GM23338 (cell line): ENCODE measurements around the gene FTCD. TPM values are rescaled to one million over a fixed set of nuclear protein-coding genes. Genes with fewer than 3 reads are reported as not detected.

Experiments
- ATAC-seq: fragments of 200-7000 bp; cut with Tn5 transposase; 3 replicates; pipeline ENCODE4 v1.9.1; 2020
- DNase-seq: peaks from one replicate; pipeline ENCODE4 v3.0.0-alpha.2; 2015; ENCODE audit warnings: low spot score
- H2AFZ ChIP-seq: fragments of 200-600 bp; sonication (generic); 2 replicates; pipeline ENCODE4 v1.8.0; 2016; ENCODE audit warnings: antibody characterized with exemption, mild to moderate bottlenecking, moderate library complexity
- H3F3A ChIP-seq: fragments of 200-600 bp; sonication (generic); replicated peaks from 2 replicates; pipeline ENCODE4 v1.8.0; 2017; ENCODE audit warnings: antibody characterized with exemption, mixed run types, low read depth
- H3K27ac ChIP-seq: fragments of 200-600 bp; sonication (generic); 2 replicates; pipeline ENCODE4 v1.6.1; 2016; ENCODE audit warnings: low read depth
- H3K27me3 ChIP-seq: fragments of 200-600 bp; sonication (generic); 2 replicates; pipeline ENCODE4 v1.8.0; 2016; ENCODE audit warnings: mild to moderate bottlenecking, mixed run types, moderate library complexity; ENCODE audit not compliant: insufficient read depth
- H3K36me3 ChIP-seq: fragments of 200-600 bp; sonication (generic); 2 replicates; pipeline ENCODE4 v1.8.0; 2016; ENCODE audit warnings: mild to moderate bottlenecking; ENCODE audit not compliant: insufficient read depth
- H3K4me1 ChIP-seq: fragments of 200-600 bp; sonication (generic); 2 replicates; pipeline ENCODE4 v1.8.0; 2016; ENCODE audit warnings: mild to moderate bottlenecking, moderate library complexity; ENCODE audit not compliant: insufficient read depth
- H3K4me2 ChIP-seq: fragments of 200-600 bp; sonication (generic); 2 replicates; pipeline ENCODE4 v1.7.1; 2017; ENCODE audit warnings: mixed run types
- H3K4me3 ChIP-seq: fragments of 200-600 bp; sonication (generic); 2 replicates; pipeline ENCODE4 v1.6.1; 2016; ENCODE audit warnings: mixed run types
- H3K79me2 ChIP-seq: fragments of 200-600 bp; sonication (generic); replicated peaks from 2 replicates; pipeline ENCODE4 v1.8.0; 2017; ENCODE audit warnings: mild to moderate bottlenecking; ENCODE audit not compliant: insufficient read depth
- H3K9me2 ChIP-seq: fragments of 200-600 bp; sonication (generic); 2 replicates; pipeline ENCODE4 v1.8.0; 2017; ENCODE audit not compliant: insufficient read depth
- H4K20me1 ChIP-seq: fragments of 200-600 bp; sonication (generic); replicated peaks from 2 replicates; pipeline ENCODE4 v1.8.0; 2017; ENCODE audit warnings: mild to moderate bottlenecking; ENCODE audit not compliant: insufficient read depth
- H3K27ac Mint-ChIP-seq: 2 replicates; pipeline ENCODE4 v1.8.0; 2020; ENCODE audit warnings: inconsistent platforms, mild to moderate bottlenecking, moderate library complexity, mixed read lengths
- H3K27me3 Mint-ChIP-seq: 3 replicates; pipeline ENCODE4 v1.8.0; 2022; ENCODE audit warnings: low read depth, mild to moderate bottlenecking, moderate library complexity, mixed read lengths, inconsistent platforms; ENCODE audit not compliant: insufficient read depth, poor library complexity
- H3K36me3 Mint-ChIP-seq: 3 replicates; pipeline ENCODE4 v1.8.0; 2021; ENCODE audit warnings: low read depth, mild to moderate bottlenecking, inconsistent platforms, moderate library complexity, mixed read lengths
- H3K4me1 Mint-ChIP-seq: 3 replicates; pipeline ENCODE4 v1.8.0; 2020; ENCODE audit warnings: mild to moderate bottlenecking, inconsistent platforms, mixed read lengths
- H3K4me3 Mint-ChIP-seq: 3 replicates; pipeline ENCODE4 v1.8.0; 2021; ENCODE audit warnings: moderate library complexity, mild to moderate bottlenecking, inconsistent platforms, mixed read lengths
- H3K9me3 Mint-ChIP-seq: 3 replicates; pipeline ENCODE4 v1.8.0; 2020; ENCODE audit warnings: moderate library complexity, mild to moderate bottlenecking, inconsistent platforms, mixed read lengths
- CREB1 ChIP-seq: fragments of 250-450 bp; sonication (Bioruptor Pico); IDR thresholded peaks from 2 replicates; pipeline ENCODE4 v1.5.0; 2020; ENCODE audit warnings: low read depth, mild to moderate bottlenecking, moderate library complexity
- CTCF ChIP-seq, 2 experiments: fragments of 200-600 bp in 1 of 2; sonication (generic) in 1 of 2; conservative IDR thresholded peaks; 2 replicates each; pipeline versions ENCODE4 v1.5.1 to v1.6.1; 2016 to 2017; ENCODE audit warnings: antibody characterized with exemption in 2 of 2, low read depth in 2 of 2, mild to moderate bottlenecking in 2 of 2, moderate library complexity in 1 of 2
- EZH2 ChIP-seq: fragments of 200-600 bp; sonication (generic); IDR thresholded peaks from one replicate; pipeline ENCODE4 v1.8.0; 2017; ENCODE audit warnings: antibody characterized with exemption, mild to moderate bottlenecking, low read depth; ENCODE audit not compliant: unreplicated experiment
- JUNB ChIP-seq: IDR thresholded peaks from one replicate; pipeline ENCODE4 v1.6.1; 2016; ENCODE audit warnings: antibody characterized with exemption; ENCODE audit not compliant: unreplicated experiment
- REST ChIP-seq: IDR thresholded peaks from one replicate; pipeline ENCODE4 v1.6.1; 2018; ENCODE audit warnings: antibody characterized with exemption; ENCODE audit not compliant: unreplicated experiment
- STAT1 ChIP-seq: IDR thresholded peaks from one replicate; pipeline ENCODE4 v1.6.1; 2016; ENCODE audit warnings: antibody characterized with exemption; ENCODE audit not compliant: unreplicated experiment
- ZNF114 ChIP-seq: fragments of 250-450 bp; sonication (Bioruptor Pico); IDR thresholded peaks from 2 replicates; pipeline ENCODE4 v1.5.0; 2020; ENCODE audit warnings: mild to moderate bottlenecking, moderate library complexity
- ZNF331 ChIP-seq: fragments of 250-450 bp; sonication (Bioruptor Pico); IDR thresholded peaks from 2 replicates; pipeline ENCODE4 v1.5.0; 2020; ENCODE audit warnings: low read depth, mild to moderate bottlenecking, moderate library complexity
- ZNF462 ChIP-seq: fragments of 250-450 bp; sonication (Bioruptor Pico); IDR thresholded peaks from 2 replicates; pipeline ENCODE4 v1.5.0; 2020; ENCODE audit warnings: mild to moderate bottlenecking, moderate library complexity
- polyA plus RNA-seq: library from polyadenylated mRNA; unstranded; fragments of >200 nt; fragmentation: Nextera tagmentation; extraction: Ambion mirVana; gene quantifications from 2 replicates; pipeline ENCODE4 v1.2.1, GENCODE V29; 2016
- total RNA-seq: library from RNA; depleted of rRNA; stranded (reverse); fragments of >200 nt; shearing (Covaris generic); gene quantifications from 2 replicates; pipeline ENCODE4 v1.2.3, GENCODE V29; 2014

FTCD gene
- total and polyA plus RNA-seq, 2 experiments from 2014 or later: 0.90 to 2.3 TPM

- TF ChIP-seq ZNF331: no peak
- TF ChIP-seq STAT1: no peak
- TF ChIP-seq ZNF114: no peak
- no peak for TF ChIP-seq CREB1 (CRISPR knock-in tag)
- no peak for TF ChIP-seq REST
- TF ChIP-seq JUNB: no peak
These were observed 12.9 kb upstream of the FTCD start (continued) for GRCh38 chr21:46168238-46168637.

- H4K20me1 ChIP-seq: peaks cover 10% of the 10 kb centered on the region
- H3K27me3 ChIP-seq: no peaks in the 10 kb centered on the region
- H3K9me2 ChIP-seq: no peaks in the 10 kb centered on the region
- H3K27ac Mint-ChIP-seq: no peak overlapping the region
- H3K36me3 Mint-ChIP-seq: peaks cover 42% of the 10 kb centered on the region
- no peaks in the 10 kb centered on the region for H3K36me3 ChIP-seq
- peaks cover 20% of the 10 kb centered on the region for H3K79me2 ChIP-seq
- H3K27me3 Mint-ChIP-seq: peaks cover 19% of the 10 kb centered on the region
- no peak overlapping the region for H3K4me3 ChIP-seq
- ATAC-seq: no peak
- H2AFZ ChIP-seq: no peak overlapping the region
- H3F3A ChIP-seq: 0 out of 2 replicates have a peak, but pooled peaks cover 4% of the 10 kb centered on the region
- no peak overlapping the region for H3K27ac ChIP-seq
- no peaks in the 10 kb centered on the region for H3K4me1 ChIP-seq
- no peak overlapping the region for H3K4me3 Mint-ChIP-seq
- H3K4me2 ChIP-seq: no peak overlapping the region
- H3K4me1 Mint-ChIP-seq: no peaks in the 10 kb centered on the region
- no peak for DNase-seq
- H3K9me3 Mint-ChIP-seq: peaks cover 16% of the 10 kb centered on the region
- TF ChIP-seq EZH2 (no peak), CTCF (conservative IDR thresholded peaks at IDR 0.05; ENCODE audit: low read depth in 2 of 2) (no peak), REST (no peak), ZNF114 (no peak), ZNF462 (CRISPR knock-in tag) (no peak), CREB1 (CRISPR knock-in tag) (no peak), JUNB (no peak)
These were observed 9.7 kb upstream of the FTCD start for GRCh38 chr21:46165098-46165497.
